H1 (cell line): ENCODE data around the gene SLC15A2. TPM values are rescaled to one million over a fixed set of nuclear protein-coding genes. Genes with fewer than 3 reads are reported as not detected.
A peak's percentile ranks its signal among the peaks of the same experiment; 100 is the strongest.

ENCODE experiments used
- CTCF ChIA-PET: fragments of 300-600 bp; sonication (Branson Sonifier 250); formaldehyde crosslinking; loops from one replicate; lab custom pipeline; 2021; ENCODE audit not compliant: partially characterized antibody; lab: Charles Lee
- POLR2A ChIA-PET: fragments of 300-600 bp; sonication (Branson Sonifier 250); formaldehyde crosslinking; loops from one replicate; lab custom pipeline; 2021; ENCODE audit warnings: inconsistent platforms; ENCODE audit not compliant: partially characterized antibody; lab: Charles Lee
- DNase-seq, 2 experiments: peaks; one replicate each; pipeline versions ENCODE4 v3.0.0 to v3.0.0-alpha.2; 2010 to 2022; ENCODE audit warnings: low spot score in 2 of 2, low read depth in 1 of 2, mixed read lengths in 1 of 2
- FAIRE-seq: peaks from 2 replicates; lab custom pipeline; 2011; peaks lifted over from hg19 to GRCh38; lab: Jason Lieb, UNC
- H2AFZ ChIP-seq: 2 replicates; pipeline ENCODE4 v1.8.1; 2012; ENCODE audit warnings: low read length, inconsistent platforms
- H2AK5ac ChIP-seq: 2 replicates; pipeline ENCODE4 v1.6.1; 2013; ENCODE audit warnings: low read depth, low read length
- H2BK120ac ChIP-seq: replicated peaks from 2 replicates; pipeline ENCODE3; 2013; ENCODE audit warnings: low read depth, low read length, inconsistent platforms
- H2BK12ac ChIP-seq: 2 replicates; pipeline ENCODE4 v1.6.1; 2013; ENCODE audit warnings: low read depth, low read length
- H2BK15ac ChIP-seq: 2 replicates; pipeline ENCODE4 v1.6.1; 2013; ENCODE audit warnings: low read length
- H2BK20ac ChIP-seq: 2 replicates; pipeline ENCODE4 v1.6.1; 2013; ENCODE audit warnings: low read length
- H2BK5ac ChIP-seq: 2 replicates; pipeline ENCODE4 v1.6.1; 2013; ENCODE audit warnings: low read depth, low read length
- H3K14ac ChIP-seq: 2 replicates; pipeline ENCODE4 v1.6.1; 2013; ENCODE audit warnings: inconsistent platforms; ENCODE audit not compliant: insufficient read length
- H3K18ac ChIP-seq: 2 replicates; pipeline ENCODE4 v1.6.1; 2013; ENCODE audit warnings: low read length; ENCODE audit errors: extremely low read depth
- H3K23ac ChIP-seq: 2 replicates; pipeline ENCODE4 v1.6.1; 2013; ENCODE audit warnings: inconsistent platforms; ENCODE audit not compliant: insufficient read length
- H3K23me2 ChIP-seq: 2 replicates; pipeline ENCODE4 v1.6.1; 2013; ENCODE audit warnings: low read depth, low read length
- H3K27ac ChIP-seq: 2 replicates; pipeline ENCODE4 v1.6.1; 2011; ENCODE audit warnings: low read depth, low read length, inconsistent platforms
- H3K27me3 ChIP-seq, 4 experiments: replicated peaks in 1 of 4; 1 replicate in 1 of 4; 2 replicates in 3 of 4; pipeline versions ENCODE4 v1.6.1 to v1.8.1; 2011 to 2013; ENCODE audit warnings: low read length in 3 of 4, mild to moderate bottlenecking in 3 of 4, inconsistent platforms in 2 of 4, mixed read lengths in 2 of 4, moderate library complexity in 1 of 4; ENCODE audit not compliant: control insufficient read depth in 3 of 4, insufficient read depth in 3 of 4; ENCODE audit errors: extremely low read depth in 1 of 4
- H3K36me3 ChIP-seq, 4 experiments: 2 replicates each; pipeline versions ENCODE4 v1.6.1 to v1.8.1; 2011 to 2013; ENCODE audit warnings: mild to moderate bottlenecking in 4 of 4, low read length in 3 of 4, moderate library complexity in 2 of 4, control low read depth in 1 of 4, inconsistent platforms in 1 of 4; ENCODE audit not compliant: insufficient read depth in 4 of 4, control insufficient read depth in 2 of 4
- H3K4ac ChIP-seq: replicated peaks from 2 replicates; pipeline ENCODE3; 2013; ENCODE audit warnings: low read length, low read depth, mixed read lengths, inconsistent platforms; ENCODE audit not compliant: insufficient read length
- H3K4me1 ChIP-seq, 4 experiments: replicated peaks in 1 of 4; 1 replicate in 1 of 4; 2 replicates in 3 of 4; pipeline versions ENCODE4 v1.6.1 to v1.8.1; 2011 to 2013; ENCODE audit warnings: low read length in 3 of 4, inconsistent platforms in 2 of 4, mixed read lengths in 1 of 4; ENCODE audit not compliant: insufficient read depth in 4 of 4, control insufficient read depth in 3 of 4
- H3K4me2 ChIP-seq, 2 experiments: 2 replicates each; pipeline versions ENCODE4 v1.6.1 to v1.8.1; 2011 to 2013; ENCODE audit warnings: low read depth in 2 of 2, low read length in 2 of 2, control low read depth in 1 of 2, inconsistent platforms in 1 of 2, mild to moderate bottlenecking in 1 of 2; ENCODE audit not compliant: insufficient read depth in 1 of 2
- H3K4me3 ChIP-seq, 4 experiments: fragments of 200-600, 300-600 bp in 1 of 4; sonication (generic), shearing (Covaris generic), sonication (Bioruptor Twin) in 1 of 4; 2 replicates each; pipeline versions ENCODE4 v1.5.1 to v1.8.1; 2011 to 2016; ENCODE audit warnings: low read length in 4 of 4, low read depth in 3 of 4, control low read depth in 2 of 4, inconsistent platforms in 2 of 4, mild to moderate bottlenecking in 2 of 4, mixed read lengths in 1 of 4, moderate library complexity in 1 of 4; ENCODE audit not compliant: insufficient read depth in 2 of 4; ENCODE audit errors: extremely low read depth in 1 of 4
- H3K56ac ChIP-seq: replicated peaks from 2 replicates; pipeline ENCODE3; 2013; ENCODE audit warnings: low read depth, mild to moderate bottlenecking, mixed read lengths, low read length, inconsistent platforms; ENCODE audit not compliant: insufficient read length
- H3K79me1 ChIP-seq: 2 replicates; pipeline ENCODE4 v1.6.1; 2013; ENCODE audit warnings: low read depth, low read length, control low read depth
- H3K79me2 ChIP-seq, 2 experiments: 2 replicates each; pipeline versions ENCODE4 v1.6.1 to v1.8.1; 2012 to 2013; ENCODE audit warnings: low read length in 2 of 2, mild to moderate bottlenecking in 2 of 2, inconsistent platforms in 1 of 2; ENCODE audit not compliant: insufficient read depth in 2 of 2, control insufficient read depth in 1 of 2
- H3K9ac ChIP-seq, 4 experiments: replicated peaks in 1 of 4; 1 replicate in 1 of 4; 2 replicates in 3 of 4; pipeline versions ENCODE4 v1.6.1 to v1.8.1; 2011 to 2013; ENCODE audit warnings: low read depth in 3 of 4, low read length in 3 of 4, control low read depth in 2 of 4, mild to moderate bottlenecking in 2 of 4, moderate library complexity in 2 of 4, inconsistent platforms in 1 of 4; ENCODE audit errors: extremely low read depth in 1 of 4
- H3K9me3 ChIP-seq, 2 experiments: 2 replicates each; pipeline versions ENCODE4 v1.6.1 to v1.8.1; 2012 to 2013; ENCODE audit warnings: mild to moderate bottlenecking in 2 of 2, moderate library complexity in 2 of 2, control low read depth in 1 of 2, inconsistent platforms in 1 of 2, low read depth in 1 of 2, low read length in 1 of 2, mixed read lengths in 1 of 2; ENCODE audit not compliant: insufficient read depth in 2 of 2
- H4K20me1 ChIP-seq, 2 experiments: replicated peaks in 1 of 2; 2 replicates each; pipeline versions ENCODE3 to v1.8.1; 2011 to 2013; ENCODE audit warnings: inconsistent platforms in 2 of 2, low read length in 2 of 2, mild to moderate bottlenecking in 1 of 2; ENCODE audit not compliant: insufficient read depth in 2 of 2, control insufficient read depth in 1 of 2
- H4K5ac ChIP-seq: 2 replicates; pipeline ENCODE4 v1.6.1; 2013; ENCODE audit warnings: low read length, low read depth, mixed read lengths, inconsistent platforms; ENCODE audit not compliant: insufficient read length
- H4K8ac ChIP-seq: 2 replicates; pipeline ENCODE4 v1.8.0; 2013; ENCODE audit warnings: mild to moderate bottlenecking, moderate library complexity, low read length, inconsistent platforms; ENCODE audit not compliant: insufficient read depth; ENCODE audit errors: extremely low read depth
- H4K91ac ChIP-seq: replicated peaks from 2 replicates; pipeline ENCODE3; 2013; ENCODE audit warnings: low read length, mixed read lengths, inconsistent platforms; ENCODE audit not compliant: insufficient read length
- ATF2 ChIP-seq: IDR thresholded peaks from 2 replicates; pipeline ENCODE4 v1.6.1; 2012; ENCODE audit warnings: low read length, inconsistent platforms
- ZNF274 ChIP-seq: IDR thresholded peaks from 2 replicates; pipeline ENCODE4 v1.7.0; 2012; ENCODE audit warnings: low read length, borderline replicate concordance; ENCODE audit errors: extremely low read depth
- WGBS, 2 experiments: shearing (Covaris generic) in 1 of 2; methylation state at CpG; one replicate each; pipeline versions ENCODE4 v1.1.6 to v1.1.7; 2013 to 2015; ENCODE audit warnings: low lambda C conversion rate in 2 of 2, mixed read lengths in 2 of 2, inconsistent platforms in 1 of 2, low coverage in 1 of 2, missing lambda C conversion rate in 1 of 2; ENCODE audit not compliant: insufficient replicate concordance in 2 of 2, insufficient coverage in 1 of 2, insufficient read length in 1 of 2; ENCODE audit errors: extremely low coverage in 1 of 2, missing lambda C conversion rate in 1 of 2; 5-methylcytosine and 5-hydroxymethylcytosine counted together
- polyA plus RNA-seq, 7 experiments: library from polyadenylated mRNA; depleted of rRNA in 3 of 7; stranded (reverse) in 5 of 7; unstranded in 2 of 7; fragments of >200 nt in 5 of 7; fragments of 200-250 nt in 2 of 7; gene quantifications; 1 replicate in 5 of 7; 2 replicates in 1 of 7; 4 replicates in 1 of 7; pipeline versions ENCODE4 v1.2.1 to v1.2.3, GENCODE V29; 2011 to 2013; ENCODE audit warnings: missing spikeins in 2 of 7, mixed read lengths in 2 of 7
- total RNA-seq: library from RNA; stranded (reverse); fragmentation: NEBNext Ultra II Directional; extraction: Animal tissue kit (Norgen Biotek cat#: 25700); gene quantifications from 2 replicates; pipeline ENCODE4 v1.2.1, GENCODE V29; 2021

Gene SLC15A2
- total and polyA plus RNA-seq, 2 of the 8 experiments (the other 6 are each of a cell fraction or from before 2014, with no cell fraction given) = 2.0 to 3.6 TPM

DNA sequence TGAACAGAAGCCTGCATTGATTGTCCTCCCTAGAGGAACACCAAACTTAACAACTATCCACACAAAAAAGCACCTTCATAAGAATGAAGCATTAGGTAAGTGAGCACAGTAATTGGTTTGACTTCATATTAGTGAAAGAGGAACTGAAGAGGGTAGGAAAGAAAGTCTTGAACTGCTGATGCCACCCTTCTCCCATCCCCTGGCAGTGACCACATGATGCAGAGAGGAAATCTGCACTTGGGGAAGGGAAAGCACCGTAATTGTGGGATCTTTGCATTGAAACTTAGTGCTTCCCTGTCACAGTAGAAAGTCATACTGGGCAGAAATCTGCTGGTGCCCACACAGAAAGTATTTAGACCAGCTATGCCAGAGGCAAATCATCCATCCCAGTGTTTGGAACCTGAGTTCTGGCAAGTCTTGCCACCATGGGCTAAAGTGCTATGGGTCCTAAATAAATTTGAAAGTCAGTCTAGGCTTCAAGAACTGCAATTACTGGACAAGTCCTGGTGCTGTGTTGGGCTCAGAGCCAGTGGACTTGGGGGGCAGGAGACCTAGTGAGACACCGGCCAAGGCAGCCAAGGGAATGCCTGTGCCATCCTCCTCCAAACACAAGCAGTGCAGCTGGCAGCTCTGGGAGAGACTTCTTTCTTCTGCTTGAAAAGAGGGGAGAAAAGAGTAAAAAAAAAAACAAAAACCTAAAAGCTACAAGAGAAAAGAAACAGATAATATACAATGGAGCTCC is 63.6 kb downstream of the SLC15A2 start:
- H3K14ac ChIP-seq = no peak overlapping the region
- H3K23me2 ChIP-seq = no peaks in the 10 kb centered on the region
- H3K79me2 ChIP-seq = no peaks in the 10 kb centered on the region
- no peak overlapping the region for H2AFZ ChIP-seq
- H3K9me3 ChIP-seq = 0 out of 4 replicates have a peak, but pooled peaks cover 0 to 2% of the 10 kb centered on the region in 2 experiments
- no peak overlapping the region for H2BK20ac ChIP-seq
- CTCF ChIA-PET = interaction anchor here (0.8 to 1.3 kb wide), 3 partner anchors 9 to 39 kb away, joined by 3 to 4 read pairs (median 3); no protein-coding TSS in a partner anchor
- no peaks in the 10 kb centered on the region for H3K27me3 ChIP-seq
- TF ChIP-seq ATF2 = no peak
- no peak for TF ChIP-seq ZNF274
- 75% methylated on average over 2 of the region's 2 CpGs; no CpG with 5 or more reads in 1 of the 2 experiments for WGBS, 2 experiments
- H3K36me3 ChIP-seq = no peaks in the 10 kb centered on the region; a peak in 1 of 8 replicates
- no peak overlapping the region for H2BK5ac ChIP-seq
- H2BK120ac ChIP-seq = peak overlapping the region; percentile 54
- H3K4me3 ChIP-seq = no peak overlapping the region
- no peak overlapping the region for H3K4me2 ChIP-seq
- no peak overlapping the region for H2BK15ac ChIP-seq
- H4K20me1 ChIP-seq = no peaks in the 10 kb centered on the region
- H4K5ac ChIP-seq = no peak overlapping the region
- peaks cover 0 to 4% (median 2%) of the 10 kb centered on the region in 4 experiments; a peak in 2 of 7 replicates for H3K4me1 ChIP-seq
- H3K9ac ChIP-seq = no peak overlapping the region
- no peak overlapping the region for H4K8ac ChIP-seq
- DNase-seq (no peak), FAIRE-seq (no peak)
- no peak overlapping the region for H2AK5ac ChIP-seq
- H4K91ac ChIP-seq = no peak overlapping the region
- no peak overlapping the region for H3K4ac ChIP-seq
- H3K56ac ChIP-seq = no peak overlapping the region
- POLR2A ChIA-PET = interaction anchor here (0.7 kb wide), 1 partner anchor 11 kb away, joined by 3 read pairs; no protein-coding TSS in a partner anchor
- H3K23ac ChIP-seq = no peak overlapping the region
- H3K79me1 ChIP-seq = no peaks in the 10 kb centered on the region
- H3K27ac ChIP-seq = no peak overlapping the region
- no peak overlapping the region for H3K18ac ChIP-seq
- no peak overlapping the region; the same call in 1 of the 2 replicates for H2BK12ac ChIP-seq
